Neutrophil (primary cell): ENCODE measurements around the gene BIN1.

Experiments
- H3K27ac ChIP-seq: fragments of 200-600 bp; sonication (generic); 2 replicates; pipeline ENCODE4 v1.5.1; 2016; ENCODE audit warnings: mild to moderate bottlenecking, moderate library complexity
- H3K27me3 ChIP-seq: fragments of 200-600 bp; sonication (generic); 2 replicates; pipeline ENCODE4 v1.6.0; 2016; ENCODE audit warnings: mild to moderate bottlenecking
- H3K36me3 ChIP-seq: fragments of 200-600 bp; sonication (generic); 2 replicates; pipeline ENCODE4 v1.5.1; 2017
- H3K4me1 ChIP-seq, 2 experiments: fragments of 200-600 bp in 1 of 2; sonication (generic) in 1 of 2; 1 replicate in 1 of 2; 2 replicates in 1 of 2; pipeline versions ENCODE4 v1.5.1 to v1.6.1; 2013 to 2016; ENCODE audit warnings: low read depth in 1 of 2, low read length in 1 of 2, mild to moderate bottlenecking in 1 of 2, moderate library complexity in 1 of 2; ENCODE audit not compliant: control insufficient read depth in 1 of 2, insufficient read depth in 1 of 2
- H3K4me3 ChIP-seq, 2 experiments: fragments of 200-600 bp in 1 of 2; sonication (generic) in 1 of 2; 1 replicate in 1 of 2; 2 replicates in 1 of 2; pipeline ENCODE4 v1.5.1; 2013 to 2016; ENCODE audit warnings: low read depth in 1 of 2, low read length in 1 of 2, mild to moderate bottlenecking in 1 of 2, moderate library complexity in 1 of 2
- H3K9me3 ChIP-seq: fragments of 200-600 bp; sonication (generic); 2 replicates; pipeline ENCODE4 v1.5.1; 2016
- TF ChIP-seq, protein P1 (sequence below): fragments of 200-600 bp; sonication (generic); IDR thresholded peaks from 2 replicates; pipeline ENCODE4 v1.5.1; 2016; ENCODE audit warnings: antibody characterized with exemption

BIN1 gene

GRCh38 chr2:127007652-127008051, 99.3 kb downstream of the BIN1 start:
- Histone ChIP-seq H3K27ac (no peak overlapping the region), H3K4me3 (no peak overlapping the region), H3K4me1 (no peaks in the 10 kb centered on the region), H3K27me3 (no peaks in the 10 kb centered on the region), H3K9me3 (no peaks in the 10 kb centered on the region), H3K36me3 (no peaks in the 10 kb centered on the region)
- TF ChIP-seq, protein P1, sequence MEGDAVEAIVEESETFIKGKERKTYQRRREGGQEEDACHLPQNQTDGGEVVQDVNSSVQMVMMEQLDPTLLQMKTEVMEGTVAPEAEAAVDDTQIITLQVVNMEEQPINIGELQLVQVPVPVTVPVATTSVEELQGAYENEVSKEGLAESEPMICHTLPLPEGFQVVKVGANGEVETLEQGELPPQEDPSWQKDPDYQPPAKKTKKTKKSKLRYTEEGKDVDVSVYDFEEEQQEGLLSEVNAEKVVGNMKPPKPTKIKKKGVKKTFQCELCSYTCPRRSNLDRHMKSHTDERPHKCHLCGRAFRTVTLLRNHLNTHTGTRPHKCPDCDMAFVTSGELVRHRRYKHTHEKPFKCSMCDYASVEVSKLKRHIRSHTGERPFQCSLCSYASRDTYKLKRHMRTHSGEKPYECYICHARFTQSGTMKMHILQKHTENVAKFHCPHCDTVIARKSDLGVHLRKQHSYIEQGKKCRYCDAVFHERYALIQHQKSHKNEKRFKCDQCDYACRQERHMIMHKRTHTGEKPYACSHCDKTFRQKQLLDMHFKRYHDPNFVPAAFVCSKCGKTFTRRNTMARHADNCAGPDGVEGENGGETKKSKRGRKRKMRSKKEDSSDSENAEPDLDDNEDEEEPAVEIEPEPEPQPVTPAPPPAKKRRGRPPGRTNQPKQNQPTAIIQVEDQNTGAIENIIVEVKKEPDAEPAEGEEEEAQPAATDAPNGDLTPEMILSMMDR, result no peak

- no peaks in the 10 kb centered on the region for H3K4me1 ChIP-seq
- no peaks in the 10 kb centered on the region for H3K36me3 ChIP-seq
- H3K4me3 ChIP-seq, result no peak overlapping the region
- no peaks in the 10 kb centered on the region for H3K9me3 ChIP-seq
- H3K27ac ChIP-seq, result no peak overlapping the region
- no peaks in the 10 kb centered on the region for H3K27me3 ChIP-seq
- TF ChIP-seq, protein P1, result no peak
Observed at GRCh38 chr2:127006962-127007361, 100.0 kb downstream of the BIN1 start.

DNA sequence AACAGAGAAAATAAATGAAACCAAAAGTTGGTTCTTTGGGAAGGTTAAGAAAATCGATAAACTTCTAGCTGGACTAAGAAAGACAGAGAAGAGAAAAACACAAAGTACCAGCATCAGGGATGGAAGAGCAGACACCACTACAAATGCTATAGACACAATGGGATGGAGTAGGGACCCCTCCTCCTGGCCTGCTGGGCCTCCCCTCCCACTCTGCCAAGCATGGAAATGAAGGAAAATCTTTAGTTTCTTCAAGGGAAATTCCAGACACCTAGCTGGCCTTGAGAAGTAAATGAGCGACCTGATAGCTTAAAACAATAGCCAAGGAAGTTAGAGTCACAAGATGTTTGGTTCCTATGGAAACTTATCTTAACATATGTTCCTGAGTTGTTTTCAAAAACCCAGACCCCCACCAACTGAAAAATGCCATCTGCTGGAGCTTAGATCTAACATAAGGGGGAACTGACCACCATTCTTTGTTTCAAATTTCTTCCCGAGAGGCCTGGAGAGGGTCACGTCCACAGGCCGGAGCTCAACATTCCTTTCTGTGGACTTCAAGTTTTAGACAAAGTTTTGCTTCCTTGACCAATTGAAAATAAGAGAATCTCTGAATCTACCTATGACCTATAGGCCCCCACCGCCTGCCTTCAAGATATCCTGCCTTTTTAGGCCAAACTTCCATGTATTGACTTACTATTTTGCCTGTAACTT, 101.9 kb downstream of the BIN1 start:
- Histone ChIP-seq H3K27ac (no peak overlapping the region), H3K9me3 (no peaks in the 10 kb centered on the region), H3K4me1 (no peaks in the 10 kb centered on the region), H3K27me3 (no peaks in the 10 kb centered on the region), H3K36me3 (no peaks in the 10 kb centered on the region), H3K4me3 (no peak overlapping the region)
- TF ChIP-seq, protein P1, result no peak

- H3K27me3 ChIP-seq, result no peaks in the 10 kb centered on the region
- H3K4me1 ChIP-seq, result no peaks in the 10 kb centered on the region
- TF ChIP-seq, protein P1, result no peak
- no peak overlapping the region for H3K4me3 ChIP-seq
- no peaks in the 10 kb centered on the region for H3K9me3 ChIP-seq
- no peaks in the 10 kb centered on the region for H3K36me3 ChIP-seq
- H3K27ac ChIP-seq, result no peak overlapping the region
Observed at GRCh38 chr2:127003070-127003800, 103.7 kb downstream of the BIN1 start.

DNA sequence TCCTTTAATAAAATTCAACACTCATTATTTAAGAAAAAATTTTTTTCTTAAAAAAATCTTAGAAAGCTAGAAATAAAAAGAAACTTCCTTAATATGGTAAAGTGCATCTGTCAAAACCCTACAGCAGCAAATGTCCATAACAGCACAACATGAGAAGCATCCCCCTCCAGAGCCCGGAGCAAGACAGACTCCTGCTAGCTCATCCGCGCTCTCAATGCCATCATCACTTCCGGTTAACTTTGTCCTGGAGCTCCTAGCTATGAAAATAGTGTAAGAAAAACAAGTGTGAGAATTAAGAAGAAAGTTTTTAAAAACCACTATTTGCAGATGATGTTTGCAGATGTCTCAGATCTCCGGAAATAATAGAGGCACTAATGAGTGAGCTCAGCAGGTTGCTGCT, 105.2 kb downstream of the BIN1 start:
- Histone ChIP-seq H3K4me3 (no peak overlapping the region), H3K4me1 (no peaks in the 10 kb centered on the region), H3K27me3 (no peaks in the 10 kb centered on the region), H3K9me3 (no peaks in the 10 kb centered on the region), H3K27ac (no peak overlapping the region), H3K36me3 (no peaks in the 10 kb centered on the region)
- TF ChIP-seq, protein P1, result no peak
